ENCODE results near the gene IGLL5. TPM values are rescaled to one million over a fixed set of nuclear protein-coding genes. Genes with fewer than 3 reads are reported as not detected.

The IGLL5 gene
- total and polyA plus RNA-seq, 2 of the 13 experiments (the other 11 are each of a cell fraction or from before 2014, with no cell fraction given), result not detected

DNA sequence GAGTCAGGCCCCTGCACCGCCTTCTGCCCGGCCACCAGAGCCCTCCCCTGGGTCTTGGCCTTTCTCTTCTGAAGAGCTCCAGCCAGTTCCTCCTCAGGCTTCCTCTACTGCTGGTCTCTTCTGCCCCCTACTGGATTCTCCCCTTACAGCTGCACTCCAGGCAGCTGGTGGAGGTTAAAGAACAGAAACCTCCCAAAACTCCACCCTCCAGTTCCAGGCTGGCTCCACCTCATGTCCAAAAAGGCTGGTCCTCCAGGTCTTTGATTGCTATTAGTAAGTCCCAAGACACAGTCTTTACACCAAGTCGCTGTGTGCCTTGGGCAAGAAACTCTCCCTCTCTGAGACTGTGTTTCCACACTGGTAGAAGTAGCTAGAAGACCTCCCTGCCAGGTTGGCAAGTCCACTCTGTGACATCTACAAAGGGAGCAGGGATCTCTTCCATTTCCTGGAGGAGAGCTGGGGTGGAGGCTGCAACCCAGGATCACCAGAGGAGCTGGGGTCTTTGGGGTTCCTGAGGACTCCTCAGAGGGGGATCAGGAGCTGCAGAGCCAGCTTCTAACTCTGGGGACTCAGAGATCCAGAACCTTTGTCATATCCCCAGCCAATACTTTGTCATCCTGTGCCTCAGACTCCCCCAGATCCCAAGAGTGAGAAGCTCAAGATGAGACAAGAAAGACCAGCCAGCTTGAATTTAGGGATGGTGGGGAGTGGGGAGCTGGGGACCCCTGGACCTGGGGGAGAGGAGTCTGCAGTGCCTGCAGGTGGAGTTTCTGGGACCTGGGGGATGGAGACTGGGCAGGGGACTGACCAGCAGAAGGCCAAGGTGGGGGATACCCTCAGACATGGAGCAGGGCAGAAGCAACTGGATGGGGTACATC is 3.4 kb upstream of the IGLL5 start (continued):
- TF ChIP-seq, protein P1, sequence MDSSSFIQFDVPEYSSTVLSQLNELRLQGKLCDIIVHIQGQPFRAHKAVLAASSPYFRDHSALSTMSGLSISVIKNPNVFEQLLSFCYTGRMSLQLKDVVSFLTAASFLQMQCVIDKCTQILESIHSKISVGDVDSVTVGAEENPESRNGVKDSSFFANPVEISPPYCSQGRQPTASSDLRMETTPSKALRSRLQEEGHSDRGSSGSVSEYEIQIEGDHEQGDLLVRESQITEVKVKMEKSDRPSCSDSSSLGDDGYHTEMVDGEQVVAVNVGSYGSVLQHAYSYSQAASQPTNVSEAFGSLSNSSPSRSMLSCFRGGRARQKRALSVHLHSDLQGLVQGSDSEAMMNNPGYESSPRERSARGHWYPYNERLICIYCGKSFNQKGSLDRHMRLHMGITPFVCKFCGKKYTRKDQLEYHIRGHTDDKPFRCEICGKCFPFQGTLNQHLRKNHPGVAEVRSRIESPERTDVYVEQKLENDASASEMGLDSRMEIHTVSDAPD (CRISPR knock-in tag; IDR thresholded peaks at IDR 0.05), result no peak
- TF ChIP-seq REPIN1 (CRISPR knock-in tag; IDR thresholded peaks at IDR 0.05; ENCODE audit: borderline replicate concordance, low read depth) (no peak), XRCC5 (optimal IDR thresholded peaks at IDR 0.05; ENCODE audit: low read length) (peak; percentile 47), ZNF567 (CRISPR knock-in tag; IDR thresholded peaks at IDR 0.05; ENCODE audit: borderline replicate concordance) (no peak), KLF9 (CRISPR knock-in tag; IDR thresholded peaks at IDR 0.05; ENCODE audit: low read depth) (no peak), FOXA3 (CRISPR knock-in tag; IDR thresholded peaks at IDR 0.05) (no peak), NFIB (CRISPR knock-in tag; IDR thresholded peaks at IDR 0.05; ENCODE audit: borderline replicate concordance) (no peak), STAG1 (CRISPR knock-in tag; IDR thresholded peaks at IDR 0.05) (peak; percentile 76), ZNF83 (CRISPR knock-in tag; IDR thresholded peaks at IDR 0.05; ENCODE audit: borderline replicate concordance) (no peak), GPN1 (CRISPR knock-in tag; IDR thresholded peaks at IDR 0.05; ENCODE audit: borderline replicate concordance) (no peak), TEAD3 (CRISPR knock-in tag; optimal IDR thresholded peaks at IDR 0.05; ENCODE audit: borderline replicate concordance) (no peak), ATF7 (IDR thresholded peaks at IDR 0.05) (no peak), ATF7 (CRISPR knock-in tag; IDR thresholded peaks at IDR 0.05) (no peak)
- TF ChIP-seq, protein P2, sequence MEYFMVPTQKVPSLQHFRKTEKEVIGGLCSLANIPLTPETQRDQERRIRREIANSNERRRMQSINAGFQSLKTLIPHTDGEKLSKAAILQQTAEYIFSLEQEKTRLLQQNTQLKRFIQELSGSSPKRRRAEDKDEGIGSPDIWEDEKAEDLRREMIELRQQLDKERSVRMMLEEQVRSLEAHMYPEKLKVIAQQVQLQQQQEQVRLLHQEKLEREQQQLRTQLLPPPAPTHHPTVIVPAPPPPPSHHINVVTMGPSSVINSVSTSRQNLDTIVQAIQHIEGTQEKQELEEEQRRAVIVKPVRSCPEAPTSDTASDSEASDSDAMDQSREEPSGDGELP (IDR thresholded peaks at IDR 0.05; ENCODE audit: borderline replicate concordance, low read depth), result 0 out of 2 replicates have a peak, but pooled peaks have one; percentile 16
- TF ChIP-seq, protein P3, sequence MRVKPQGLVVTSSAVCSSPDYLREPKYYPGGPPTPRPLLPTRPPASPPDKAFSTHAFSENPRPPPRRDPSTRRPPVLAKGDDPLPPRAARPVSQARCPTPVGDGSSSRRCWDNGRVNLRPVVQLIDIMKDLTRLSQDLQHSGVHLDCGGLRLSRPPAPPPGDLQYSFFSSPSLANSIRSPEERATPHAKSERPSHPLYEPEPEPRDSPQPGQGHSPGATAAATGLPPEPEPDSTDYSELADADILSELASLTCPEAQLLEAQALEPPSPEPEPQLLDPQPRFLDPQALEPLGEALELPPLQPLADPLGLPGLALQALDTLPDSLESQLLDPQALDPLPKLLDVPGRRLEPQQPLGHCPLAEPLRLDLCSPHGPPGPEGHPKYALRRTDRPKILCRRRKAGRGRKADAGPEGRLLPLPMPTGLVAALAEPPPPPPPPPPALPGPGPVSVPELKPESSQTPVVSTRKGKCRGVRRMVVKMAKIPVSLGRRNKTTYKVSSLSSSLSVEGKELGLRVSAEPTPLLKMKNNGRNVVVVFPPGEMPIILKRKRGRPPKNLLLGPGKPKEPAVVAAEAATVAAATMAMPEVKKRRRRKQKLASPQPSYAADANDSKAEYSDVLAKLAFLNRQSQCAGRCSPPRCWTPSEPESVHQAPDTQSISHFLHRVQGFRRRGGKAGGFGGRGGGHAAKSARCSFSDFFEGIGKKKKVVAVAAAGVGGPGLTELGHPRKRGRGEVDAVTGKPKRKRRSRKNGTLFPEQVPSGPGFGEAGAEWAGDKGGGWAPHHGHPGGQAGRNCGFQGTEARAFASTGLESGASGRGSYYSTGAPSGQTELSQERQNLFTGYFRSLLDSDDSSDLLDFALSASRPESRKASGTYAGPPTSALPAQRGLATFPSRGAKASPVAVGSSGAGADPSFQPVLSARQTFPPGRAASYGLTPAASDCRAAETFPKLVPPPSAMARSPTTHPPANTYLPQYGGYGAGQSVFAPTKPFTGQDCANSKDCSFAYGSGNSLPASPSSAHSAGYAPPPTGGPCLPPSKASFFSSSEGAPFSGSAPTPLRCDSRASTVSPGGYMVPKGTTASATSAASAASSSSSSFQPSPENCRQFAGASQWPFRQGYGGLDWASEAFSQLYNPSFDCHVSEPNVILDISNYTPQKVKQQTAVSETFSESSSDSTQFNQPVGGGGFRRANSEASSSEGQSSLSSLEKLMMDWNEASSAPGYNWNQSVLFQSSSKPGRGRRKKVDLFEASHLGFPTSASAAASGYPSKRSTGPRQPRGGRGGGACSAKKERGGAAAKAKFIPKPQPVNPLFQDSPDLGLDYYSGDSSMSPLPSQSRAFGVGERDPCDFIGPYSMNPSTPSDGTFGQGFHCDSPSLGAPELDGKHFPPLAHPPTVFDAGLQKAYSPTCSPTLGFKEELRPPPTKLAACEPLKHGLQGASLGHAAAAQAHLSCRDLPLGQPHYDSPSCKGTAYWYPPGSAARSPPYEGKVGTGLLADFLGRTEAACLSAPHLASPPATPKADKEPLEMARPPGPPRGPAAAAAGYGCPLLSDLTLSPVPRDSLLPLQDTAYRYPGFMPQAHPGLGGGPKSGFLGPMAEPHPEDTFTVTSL (CRISPR knock-in tag; IDR thresholded peaks at IDR 0.05; ENCODE audit: borderline replicate concordance), result no peak
- TF ChIP-seq, protein P4, sequence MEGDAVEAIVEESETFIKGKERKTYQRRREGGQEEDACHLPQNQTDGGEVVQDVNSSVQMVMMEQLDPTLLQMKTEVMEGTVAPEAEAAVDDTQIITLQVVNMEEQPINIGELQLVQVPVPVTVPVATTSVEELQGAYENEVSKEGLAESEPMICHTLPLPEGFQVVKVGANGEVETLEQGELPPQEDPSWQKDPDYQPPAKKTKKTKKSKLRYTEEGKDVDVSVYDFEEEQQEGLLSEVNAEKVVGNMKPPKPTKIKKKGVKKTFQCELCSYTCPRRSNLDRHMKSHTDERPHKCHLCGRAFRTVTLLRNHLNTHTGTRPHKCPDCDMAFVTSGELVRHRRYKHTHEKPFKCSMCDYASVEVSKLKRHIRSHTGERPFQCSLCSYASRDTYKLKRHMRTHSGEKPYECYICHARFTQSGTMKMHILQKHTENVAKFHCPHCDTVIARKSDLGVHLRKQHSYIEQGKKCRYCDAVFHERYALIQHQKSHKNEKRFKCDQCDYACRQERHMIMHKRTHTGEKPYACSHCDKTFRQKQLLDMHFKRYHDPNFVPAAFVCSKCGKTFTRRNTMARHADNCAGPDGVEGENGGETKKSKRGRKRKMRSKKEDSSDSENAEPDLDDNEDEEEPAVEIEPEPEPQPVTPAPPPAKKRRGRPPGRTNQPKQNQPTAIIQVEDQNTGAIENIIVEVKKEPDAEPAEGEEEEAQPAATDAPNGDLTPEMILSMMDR (CRISPR knock-in tag; IDR thresholded peaks at IDR 0.05), result peak; percentile 77
- TF ChIP-seq, protein P5, sequence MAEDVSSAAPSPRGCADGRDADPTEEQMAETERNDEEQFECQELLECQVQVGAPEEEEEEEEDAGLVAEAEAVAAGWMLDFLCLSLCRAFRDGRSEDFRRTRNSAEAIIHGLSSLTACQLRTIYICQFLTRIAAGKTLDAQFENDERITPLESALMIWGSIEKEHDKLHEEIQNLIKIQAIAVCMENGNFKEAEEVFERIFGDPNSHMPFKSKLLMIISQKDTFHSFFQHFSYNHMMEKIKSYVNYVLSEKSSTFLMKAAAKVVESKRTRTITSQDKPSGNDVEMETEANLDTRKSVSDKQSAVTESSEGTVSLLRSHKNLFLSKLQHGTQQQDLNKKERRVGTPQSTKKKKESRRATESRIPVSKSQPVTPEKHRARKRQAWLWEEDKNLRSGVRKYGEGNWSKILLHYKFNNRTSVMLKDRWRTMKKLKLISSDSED (CRISPR knock-in tag; IDR thresholded peaks at IDR 0.05), result no peak
- TF ChIP-seq, protein P6, sequence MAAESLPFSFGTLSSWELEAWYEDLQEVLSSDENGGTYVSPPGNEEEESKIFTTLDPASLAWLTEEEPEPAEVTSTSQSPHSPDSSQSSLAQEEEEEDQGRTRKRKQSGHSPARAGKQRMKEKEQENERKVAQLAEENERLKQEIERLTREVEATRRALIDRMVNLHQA (CRISPR knock-in tag; IDR thresholded peaks at IDR 0.05), result no peak
